ENCODE data around the gene FOXP1. TPM values are rescaled to one million over a fixed set of nuclear protein-coding genes. Genes with fewer than 3 reads are reported as not detected.

FOXP1 gene
- total RNA-seq, 1 experiment from 2014 or later: 75.3 TPM

DNA sequence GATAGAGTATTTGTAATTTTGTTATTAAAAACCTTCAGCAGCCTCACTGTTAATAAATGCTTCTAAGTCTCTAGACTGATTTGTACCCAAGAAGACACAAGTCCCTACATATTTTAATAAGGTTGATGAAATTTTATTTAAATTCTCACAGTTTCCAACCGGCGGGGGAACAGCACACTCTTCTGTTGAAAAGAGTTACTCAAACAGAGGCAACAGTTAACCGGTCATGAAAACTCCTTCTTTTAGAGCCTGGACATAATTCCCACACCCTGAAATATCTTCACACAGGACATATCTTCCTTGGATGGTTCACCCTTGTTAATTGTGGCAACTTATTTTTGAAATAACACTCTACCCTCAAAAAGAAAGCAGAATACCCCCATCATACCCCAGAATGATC is 278.8 kb downstream of the FOXP1 start:
- H3K4me1 Mint-ChIP-seq: peaks cover 82 to 86% of the 10 kb centered on the region in 2 experiments
- Histone ChIP-seq H3K79me1 (ENCODE audit: insufficient read depth, low read depth, low read length, poor library complexity, severe bottlenecking) (no peaks in the 10 kb centered on the region), H2BK15ac (ENCODE audit: low read depth, low read length) (no peak overlapping the region), H2BK5ac (ENCODE audit: insufficient read length, low read length) (no peak overlapping the region), H3K23ac (ENCODE audit: insufficient read length, low read depth, low read length) (no peak overlapping the region), H3K4me2 (ENCODE audit: insufficient read depth, insufficient read length, low read length) (peak overlapping the region; percentile 81), H3K23me2 (ENCODE audit: insufficient read length, low read depth, low read length, poor library complexity, severe bottlenecking) (peaks cover 9% of the 10 kb centered on the region), H2BK120ac (ENCODE audit: low read depth, low read length, poor library complexity, severe bottlenecking) (no peak overlapping the region), H2AK5ac (ENCODE audit: insufficient read length, low read length) (no peak overlapping the region), H3K56ac (ENCODE audit: insufficient read length, low read depth, low read length) (no peak overlapping the region), H3K9ac (ENCODE audit: extremely low read depth, insufficient read length, low read length) (no peak overlapping the region), H3K18ac (ENCODE audit: insufficient read length, low read depth, low read length) (no peak overlapping the region), H2BK12ac (ENCODE audit: insufficient read length, low read depth, low read length) (no peak overlapping the region), H3K4me1 (ENCODE audit: insufficient read depth, low read length) (peaks cover 11% of the 10 kb centered on the region), H2AFZ (ENCODE audit: low read length) (no peak overlapping the region), H4K8ac (replicated peaks; ENCODE audit: insufficient read length, low read depth, low read length) (no peak overlapping the region), H3T11ph (ENCODE audit: low read length) (no peak overlapping the region), H3K27ac (ENCODE audit: insufficient read length, low read depth, low read length) (no peak overlapping the region), H4K20me1 (ENCODE audit: control insufficient read depth, insufficient read depth, insufficient read length) (no peaks in the 10 kb centered on the region), H3K9me3 (ENCODE audit: control insufficient read depth, low read depth, low read length) (no peaks in the 10 kb centered on the region), H3K4ac (ENCODE audit: low read depth, low read length) (no peak overlapping the region), H3K14ac (ENCODE audit: insufficient read depth, low read length) (no peak overlapping the region), H4K5ac (ENCODE audit: insufficient read length, low read depth, low read length) (no peak overlapping the region), H4K91ac (ENCODE audit: insufficient read length, low read depth, low read length) (no peak overlapping the region), H3K79me2 (ENCODE audit: insufficient read depth, low read length) (peaks cover 4% of the 10 kb centered on the region; the same call in 1 of the 2 replicates), H2BK20ac (ENCODE audit: low read depth, low read length, poor library complexity, severe bottlenecking) (no peak overlapping the region), H3K27me3 (ENCODE audit: insufficient read depth, low read length) (no peaks in the 10 kb centered on the region; the same call in 1 of the 2 replicates)
- H3K27ac Mint-ChIP-seq: peak overlapping the region; percentile 41 to 99 (median 98); a peak in 5 of 7 replicates
- H3K36me3 Mint-ChIP-seq (ENCODE audit: insufficient read depth in 1 of 3, low read depth in 3 of 3): no peaks in the 10 kb centered on the region
- H3K9me3 Mint-ChIP-seq: no peaks in the 10 kb centered on the region
- peak overlapping the region; percentile 89 to 92 for H3K4me3 Mint-ChIP-seq
- no CpG with 5 or more reads among the region's 3 CpGs for WGBS (ENCODE audit: extremely low coverage, insufficient read length, low lambda C conversion rate)
- H3K27me3 Mint-ChIP-seq (ENCODE audit: low read depth): no peaks in the 10 kb centered on the region
- no peak for DNase-seq
- TF ChIP-seq, protein P1, sequence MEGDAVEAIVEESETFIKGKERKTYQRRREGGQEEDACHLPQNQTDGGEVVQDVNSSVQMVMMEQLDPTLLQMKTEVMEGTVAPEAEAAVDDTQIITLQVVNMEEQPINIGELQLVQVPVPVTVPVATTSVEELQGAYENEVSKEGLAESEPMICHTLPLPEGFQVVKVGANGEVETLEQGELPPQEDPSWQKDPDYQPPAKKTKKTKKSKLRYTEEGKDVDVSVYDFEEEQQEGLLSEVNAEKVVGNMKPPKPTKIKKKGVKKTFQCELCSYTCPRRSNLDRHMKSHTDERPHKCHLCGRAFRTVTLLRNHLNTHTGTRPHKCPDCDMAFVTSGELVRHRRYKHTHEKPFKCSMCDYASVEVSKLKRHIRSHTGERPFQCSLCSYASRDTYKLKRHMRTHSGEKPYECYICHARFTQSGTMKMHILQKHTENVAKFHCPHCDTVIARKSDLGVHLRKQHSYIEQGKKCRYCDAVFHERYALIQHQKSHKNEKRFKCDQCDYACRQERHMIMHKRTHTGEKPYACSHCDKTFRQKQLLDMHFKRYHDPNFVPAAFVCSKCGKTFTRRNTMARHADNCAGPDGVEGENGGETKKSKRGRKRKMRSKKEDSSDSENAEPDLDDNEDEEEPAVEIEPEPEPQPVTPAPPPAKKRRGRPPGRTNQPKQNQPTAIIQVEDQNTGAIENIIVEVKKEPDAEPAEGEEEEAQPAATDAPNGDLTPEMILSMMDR (conservative IDR thresholded peaks at IDR 0.05): peak; percentile 58; the same call in 2 of the 3 replicates

All from H9 (cell line).